Measurements from ENCODE around the gene ZNF496.

ZNF496 gene

GRCh38 chr1:247358920-247359319 lies 27.3 kb upstream of the ZNF496 start:
- no peak for TF ChIP-seq REST (IDR thresholded peaks at IDR 0.05; ENCODE audit: insufficient read depth in 1 of 2, low read depth in 2 of 2, low read length in 2 of 2)
- TF ChIP-seq POLR2AphosphoS5 (IDR thresholded peaks at IDR 0.05; ENCODE audit: low read depth, low read length) = no peak
- no peak for TF ChIP-seq FOXP2 (optimal IDR thresholded peaks at IDR 0.05; ENCODE audit: borderline replicate concordance, extremely low read depth, extremely low read length, insufficient read depth)
- TF ChIP-seq TAF1 (IDR thresholded peaks at IDR 0.05; ENCODE audit: borderline replicate concordance, insufficient read depth, low read length) = no peak
- no peak for TF ChIP-seq SIN3A (IDR thresholded peaks at IDR 0.05; ENCODE audit: borderline replicate concordance, insufficient read depth, low read length)

- no peak for TF ChIP-seq POLR2AphosphoS5 (IDR thresholded peaks at IDR 0.05; ENCODE audit: low read depth, low read length)
- no peak for TF ChIP-seq SIN3A (IDR thresholded peaks at IDR 0.05; ENCODE audit: borderline replicate concordance, insufficient read depth, low read length)
- TF ChIP-seq FOXP2 (optimal IDR thresholded peaks at IDR 0.05; ENCODE audit: borderline replicate concordance, extremely low read depth, extremely low read length, insufficient read depth) = no peak
- TF ChIP-seq TAF1 (IDR thresholded peaks at IDR 0.05; ENCODE audit: borderline replicate concordance, insufficient read depth, low read length) = no peak
- no peak for TF ChIP-seq REST (IDR thresholded peaks at IDR 0.05; ENCODE audit: insufficient read depth in 1 of 2, low read depth in 2 of 2, low read length in 2 of 2)
Observed at GRCh38 chr1:247357781-247358211, 26.1 kb upstream of the ZNF496 start.

GRCh38 chr1:247357052-247357780 lies 25.5 kb upstream of the ZNF496 start:
- TF ChIP-seq TAF1 (IDR thresholded peaks at IDR 0.05; ENCODE audit: borderline replicate concordance, insufficient read depth, low read length) (no peak), REST (IDR thresholded peaks at IDR 0.05; ENCODE audit: insufficient read depth in 1 of 2, low read depth in 2 of 2, low read length in 2 of 2) (no peak), FOXP2 (optimal IDR thresholded peaks at IDR 0.05; ENCODE audit: borderline replicate concordance, extremely low read depth, extremely low read length, insufficient read depth) (no peak), POLR2AphosphoS5 (IDR thresholded peaks at IDR 0.05; ENCODE audit: low read depth, low read length) (no peak), SIN3A (IDR thresholded peaks at IDR 0.05; ENCODE audit: borderline replicate concordance, insufficient read depth, low read length) (no peak)

GRCh38 chr1:247352175-247352574 lies 20.5 kb upstream of the ZNF496 start:
- no peak for TF ChIP-seq POLR2AphosphoS5 (IDR thresholded peaks at IDR 0.05; ENCODE audit: low read depth, low read length)
- TF ChIP-seq FOXP2 (optimal IDR thresholded peaks at IDR 0.05; ENCODE audit: borderline replicate concordance, extremely low read depth, extremely low read length, insufficient read depth) = no peak

GRCh38 chr1:247350587-247350986 lies 18.9 kb upstream of the ZNF496 start:
- TF ChIP-seq POLR2AphosphoS5 (IDR thresholded peaks at IDR 0.05; ENCODE audit: low read depth, low read length) = no peak
- TF ChIP-seq SIN3A (IDR thresholded peaks at IDR 0.05; ENCODE audit: borderline replicate concordance, insufficient read depth, low read length) = no peak
- no peak for TF ChIP-seq FOXP2 (optimal IDR thresholded peaks at IDR 0.05; ENCODE audit: borderline replicate concordance, extremely low read depth, extremely low read length, insufficient read depth)
- no peak for TF ChIP-seq TAF1 (IDR thresholded peaks at IDR 0.05; ENCODE audit: borderline replicate concordance, insufficient read depth, low read length)
- no peak for TF ChIP-seq REST (IDR thresholded peaks at IDR 0.05; ENCODE audit: insufficient read depth in 1 of 2, low read depth in 2 of 2, low read length in 2 of 2)
